Measurements from ENCODE around the gene TMEM14A. TPM values are rescaled to one million over a fixed set of nuclear protein-coding genes. Genes with fewer than 3 reads are reported as not detected.

Gene TMEM14A
- total RNA-seq, 1 experiment from 2014 or later: 7.3 TPM

- no CpG with 5 or more reads among the region's 3 CpGs for WGBS (ENCODE audit: extremely low coverage, insufficient read length, low lambda C conversion rate)
These were observed 63.2 kb downstream of the TMEM14A start for GRCh38 chr6:52734072-52734471.

More at GRCh38 chr6:52734072-52734471, 63.2 kb downstream of the TMEM14A start:
- Histone ChIP-seq H2BK20ac (ENCODE audit: low read depth, low read length, poor library complexity, severe bottlenecking) (no peak overlapping the region), H3K4me2 (ENCODE audit: insufficient read depth, insufficient read length, low read length) (no peak overlapping the region), H4K8ac (replicated peaks; ENCODE audit: insufficient read length, low read depth, low read length) (no peak overlapping the region), H3K14ac (ENCODE audit: insufficient read depth, low read length) (no peak overlapping the region), H3K23me2 (ENCODE audit: insufficient read length, low read depth, low read length, poor library complexity, severe bottlenecking) (no peaks in the 10 kb centered on the region), H3K9me3 (ENCODE audit: control insufficient read depth, low read depth, low read length) (no peaks in the 10 kb centered on the region), H2BK12ac (ENCODE audit: insufficient read length, low read depth, low read length) (no peak overlapping the region), H4K20me1 (ENCODE audit: control insufficient read depth, insufficient read depth, insufficient read length) (no peaks in the 10 kb centered on the region), H3K27me3 (ENCODE audit: insufficient read depth, low read length) (no peaks in the 10 kb centered on the region), H3T11ph (ENCODE audit: low read length) (no peak overlapping the region), H2AK5ac (ENCODE audit: insufficient read length, low read length) (no peak overlapping the region), H2AFZ (ENCODE audit: low read length) (no peak overlapping the region), H2BK15ac (ENCODE audit: low read depth, low read length) (no peak overlapping the region), H3K79me1 (ENCODE audit: insufficient read depth, low read depth, low read length, poor library complexity, severe bottlenecking) (no peaks in the 10 kb centered on the region), H3K27ac (ENCODE audit: insufficient read length, low read depth, low read length) (no peak overlapping the region), H3K4ac (ENCODE audit: low read depth, low read length) (no peak overlapping the region), H3K56ac (ENCODE audit: insufficient read length, low read depth, low read length) (no peak overlapping the region), H4K5ac (ENCODE audit: insufficient read length, low read depth, low read length) (no peak overlapping the region), H2BK120ac (ENCODE audit: low read depth, low read length, poor library complexity, severe bottlenecking) (peak overlapping the region; percentile 2), H3K79me2 (ENCODE audit: insufficient read depth, low read length) (no peaks in the 10 kb centered on the region), H3K4me1 (ENCODE audit: insufficient read depth, low read length) (peaks cover 2% of the 10 kb centered on the region; the same call in 1 of the 2 replicates), H4K91ac (ENCODE audit: insufficient read length, low read depth, low read length) (no peak overlapping the region), H3K18ac (ENCODE audit: insufficient read length, low read depth, low read length) (no peak overlapping the region), H3K9ac (ENCODE audit: extremely low read depth, insufficient read length, low read length) (no peak overlapping the region), H2BK5ac (ENCODE audit: insufficient read length, low read length) (no peak overlapping the region), H3K23ac (ENCODE audit: insufficient read length, low read depth, low read length) (no peak overlapping the region)
- TF ChIP-seq CTCF (conservative IDR thresholded peaks at IDR 0.05): no peak
- Mint-ChIP-seq H3K4me1 (peaks cover 47 to 53% of the 10 kb centered on the region in 2 experiments), H3K36me3 (ENCODE audit: insufficient read depth in 1 of 3, low read depth in 3 of 3) (no peaks in the 10 kb centered on the region; a peak in 3 of 7 replicates), H3K27me3 (ENCODE audit: low read depth) (peaks cover 11% of the 10 kb centered on the region), H3K27ac (no peak overlapping the region), H3K4me3 (no peak overlapping the region), H3K9me3 (no peaks in the 10 kb centered on the region)
- no peak for DNase-seq
